HepG2 (cell line): ENCODE data around the gene CAPN11. TPM values are rescaled to one million over a fixed set of nuclear protein-coding genes. Genes with fewer than 3 reads are reported as not detected.

Experiments used
- HNF4G ChIP-seq, 2 experiments: sonication (generic) in 1 of 2; formaldehyde crosslinking in 1 of 2; IDR thresholded peaks; 2 replicates each; pipeline versions ENCODE4 v1.4.0 to v1.6.1; 2011 to 2020; ENCODE audit warnings: borderline replicate concordance in 2 of 2, low read depth in 2 of 2, mild to moderate bottlenecking in 2 of 2, low read length in 1 of 2, missing genetic modification reagents in 1 of 2, moderate library complexity in 1 of 2
- LCORL ChIP-seq, 2 experiments: fragments of 450-650 bp in 1 of 2; sonication (generic) in 1 of 2; formaldehyde crosslinking in 1 of 2; IDR thresholded peaks; 2 replicates each; pipeline versions ENCODE4 v1.5.0 to v1.6.1; 2017 to 2020; ENCODE audit warnings: antibody characterized with exemption in 1 of 2, missing genetic modification reagents in 1 of 2
- MBNL3 ChIP-seq: fragments of 250-450 bp; sonication (Bioruptor Pico); conservative IDR thresholded peaks from 2 replicates; pipeline ENCODE4 v1.8.0; 2022; ENCODE audit warnings: mild to moderate bottlenecking, inconsistent platforms
- NR2F6 ChIP-seq, 2 experiments: IDR thresholded peaks; 2 replicates each; pipeline ENCODE4 v1.6.1; 2016; ENCODE audit warnings: antibody characterized with exemption in 1 of 2, mild to moderate bottlenecking in 1 of 2
- PITX1 ChIP-seq: sonication (generic); formaldehyde crosslinking; IDR thresholded peaks from 2 replicates; pipeline ENCODE4 v1.5.1; 2020; ENCODE audit warnings: mild to moderate bottlenecking, missing genetic modification reagents
- PREB ChIP-seq: sonication (generic); formaldehyde crosslinking; IDR thresholded peaks from 2 replicates; pipeline ENCODE4 v1.4.0; 2020; ENCODE audit warnings: missing genetic modification reagents
- RAD51 ChIP-seq: fragments of 450-650 bp; IDR thresholded peaks from 2 replicates; pipeline ENCODE4 v1.6.1; 2016; ENCODE audit warnings: borderline replicate concordance
- TSC22D2 ChIP-seq: sonication (generic); formaldehyde crosslinking; IDR thresholded peaks from 2 replicates; pipeline ENCODE4 v1.5.1; 2020; ENCODE audit warnings: missing genetic modification reagents, mild to moderate bottlenecking, borderline replicate concordance
- ZSCAN30 ChIP-seq: sonication (generic); formaldehyde crosslinking; IDR thresholded peaks from 2 replicates; pipeline ENCODE4 v1.5.0; 2020; ENCODE audit warnings: mild to moderate bottlenecking, missing genetic modification reagents
- polyA plus RNA-seq, 8 experiments: library from polyadenylated mRNA; depleted of rRNA in 3 of 8; stranded (reverse) in 7 of 8; unstranded in 1 of 8; fragments of >200 nt; fragmentation: Illumina TruSeq in 4 of 8; extraction: Trizol in 4 of 8; gene quantifications; 2 replicates each; pipeline versions ENCODE4 v1.2.1 to v1.2.3, GENCODE V29; 2011 to 2016; ENCODE audit warnings: low read depth in 4 of 8, missing spikeins in 1 of 8, mixed read lengths in 1 of 8; ENCODE audit not compliant: insufficient read depth in 1 of 8
- total RNA-seq, 5 experiments: library from RNA; depleted of rRNA; stranded (reverse); fragments of >200 nt; fragmentation: Illumina TruSeq; extraction: Trizol; gene quantifications; 2 replicates each; pipeline ENCODE4 v1.2.3, GENCODE V29; 2016; ENCODE audit warnings: low read depth in 1 of 5

The CAPN11 gene
- total and polyA plus RNA-seq, 2 of the 13 experiments (the other 11 are each of a cell fraction or from before 2014, with no cell fraction given): 0.07 to 0.11 TPM

- no peak for TF ChIP-seq PREB
- TF ChIP-seq ZSCAN30 (CRISPR knock-in tag): no peak
- TF ChIP-seq HNF4G (IDR thresholded peaks at IDR 0.05; ENCODE audit: borderline replicate concordance, low read depth, low read length): peak; percentile 61; the same call in 1 of the 2 replicates
- peak; percentile 29; the same call in 1 of the 2 replicates for TF ChIP-seq HNF4G (CRISPR knock-in tag; IDR thresholded peaks at IDR 0.05; ENCODE audit: borderline replicate concordance, low read depth)
- 0 out of 2 replicates have a peak, but pooled peaks have one; percentile 32 for TF ChIP-seq PITX1 (CRISPR knock-in tag)
- no peak for TF ChIP-seq LCORL (IDR thresholded peaks at IDR 0.05)
- peak; percentile 71 for TF ChIP-seq LCORL (CRISPR knock-in tag; IDR thresholded peaks at IDR 0.05)
- no peak for TF ChIP-seq TSC22D2 (CRISPR knock-in tag)
- TF ChIP-seq NR2F6 (IDR thresholded peaks at IDR 0.05): no peak
- peak; percentile 20; the same call in 1 of the 2 replicates for TF ChIP-seq NR2F6 (CRISPR knock-in tag; IDR thresholded peaks at IDR 0.05)
- TF ChIP-seq MBNL3 (CRISPR knock-in tag): no peak
- TF ChIP-seq RAD51: no peak
- TF ChIP-seq, all 625 proteins: peak for 29
These were observed 41.8 kb upstream of the CAPN11 start (continued) for GRCh38 chr6:44116641-44117382.
